Stomach (tissue), 9 donors: ENCODE data around the gene ATXN10. TPM values are rescaled to one million over a fixed set of nuclear protein-coding genes. Genes with fewer than 3 reads are reported as not detected.

ENCODE experiments used
- DNase-seq, 2 donors: peaks; one replicate each; pipeline versions ENCODE4 v3.0.0 to v3.0.0-alpha.2; 2013 to 2019
- H3K27ac ChIP-seq, 5 donors: fragments of 200-600 bp in 4 of 5; sonication (generic) in 4 of 5; one replicate each; pipeline ENCODE4 v1.5.1; 2013 to 2019; ENCODE audit warnings: mild to moderate bottlenecking in 1 of 5, moderate library complexity in 1 of 5
- H3K27me3 ChIP-seq, 3 donors: fragments of 200-600 bp; sonication (generic); one replicate each; pipeline ENCODE4 v1.5.1; 2017 to 2019; ENCODE audit warnings: mixed run types in 1 of 3
- H3K36me3 ChIP-seq, 4 donors: fragments of 200-600 bp; sonication (generic); 1 replicate in 3 of 4; 2 replicates in 1 of 4; pipeline ENCODE4 v1.5.1; 2016 to 2019
- H3K4me1 ChIP-seq, 4 donors: fragments of 200-600 bp; sonication (generic); one replicate each; pipeline ENCODE4 v1.5.1; 2016 to 2019
- H3K4me3 ChIP-seq, 4 donors: fragments of 200-600 bp; sonication (generic) in 3 of 4; one replicate each; pipeline ENCODE4 v1.5.1; 2016 to 2019; ENCODE audit warnings: mild to moderate bottlenecking in 1 of 4
- H3K9me3 ChIP-seq, 4 donors: fragments of 200-600 bp; sonication (generic); one replicate each; pipeline ENCODE4 v1.5.1; 2016 to 2019
- EP300 ChIP-seq: sonication (generic); formaldehyde crosslinking; IDR thresholded peaks from one replicate; pipeline ENCODE4 v1.6.1; 2017; ENCODE audit warnings: antibody characterized with exemption
- POLR2A ChIP-seq, 4 donors: fragments of 450-650 bp; IDR thresholded peaks; one replicate each; pipeline ENCODE4 v1.6.1; 2016; ENCODE audit warnings: antibody characterized with exemption in 4 of 4, control low read depth in 2 of 4, mild to moderate bottlenecking in 1 of 4, moderate library complexity in 1 of 4
- POLR2AphosphoS5 ChIP-seq, 3 donors: sonication (generic); formaldehyde crosslinking; IDR thresholded peaks; one replicate each; pipeline ENCODE4 v1.6.1; 2016; ENCODE audit warnings: antibody characterized with exemption in 3 of 3
- WGBS, 5 donors: extraction: QIAGEN DNeasy Blood & Tissue Kit in 3 of 5; methylation state at CpG; one replicate each; pipeline versions ENCODE4 v1.1.5 to v1.1.7; 2013 to 2018; 5-methylcytosine and 5-hydroxymethylcytosine counted together
- intact Hi-C: fragments of 100-400 bp; cut with DNase I; formaldehyde crosslinking; loops from one replicate; pipeline ENCODE4 v1.15.1; 2023; ENCODE audit warnings: low total_unique reads
- polyA plus RNA-seq, 3 donors: library from polyadenylated mRNA; stranded (reverse); fragments of 200-250 nt; gene quantifications; one replicate each; pipeline ENCODE4 v1.2.3, GENCODE V29; 2013
- total RNA-seq, 5 donors: library from RNA; depleted of rRNA; stranded (reverse); fragments of >200 nt; gene quantifications; one replicate each; pipeline versions ENCODE4 v1.1.0 to v1.2.3, GENCODE V29; 2014 to 2016
- TF ChIP-seq, protein P1 (sequence below), 7 experiments: fragments of 450-650 bp in 4 of 7; fragments of 200-600 bp in 3 of 7; sonication (generic) in 3 of 7; IDR thresholded peaks; one replicate each; pipeline ENCODE4 v1.5.1; 2016 to 2019; ENCODE audit warnings: antibody characterized with exemption in 7 of 7, control low read depth in 2 of 7, mild to moderate bottlenecking in 1 of 7
- donor health status: healthy with polysubstance abuse.
- donor health status: Bipolar disorder and iron deficiency.
- donor health status: healthy.

ATXN10 gene
- total and polyA plus RNA-seq, 8 donors: 36.5 to 171 (median 89.4) TPM

GRCh38 chr22:45774001-45774670 is 102.5 kb downstream of the ATXN10 start:
- no peaks in the 10 kb centered on the region for H3K27me3 ChIP-seq
- DNase-seq: no peak
- H3K36me3 ChIP-seq: peaks cover 0 to 13% (median 4%) of the 10 kb centered on the region in 4 donors
- peaks cover 0 to 4% (median 0%) of the 10 kb centered on the region in 4 donors for H3K9me3 ChIP-seq
- WGBS, 5 donors: 95 to 99% (median 98%) methylated on average over 6 of the region's 6 CpGs
- TF ChIP-seq, protein P1, sequence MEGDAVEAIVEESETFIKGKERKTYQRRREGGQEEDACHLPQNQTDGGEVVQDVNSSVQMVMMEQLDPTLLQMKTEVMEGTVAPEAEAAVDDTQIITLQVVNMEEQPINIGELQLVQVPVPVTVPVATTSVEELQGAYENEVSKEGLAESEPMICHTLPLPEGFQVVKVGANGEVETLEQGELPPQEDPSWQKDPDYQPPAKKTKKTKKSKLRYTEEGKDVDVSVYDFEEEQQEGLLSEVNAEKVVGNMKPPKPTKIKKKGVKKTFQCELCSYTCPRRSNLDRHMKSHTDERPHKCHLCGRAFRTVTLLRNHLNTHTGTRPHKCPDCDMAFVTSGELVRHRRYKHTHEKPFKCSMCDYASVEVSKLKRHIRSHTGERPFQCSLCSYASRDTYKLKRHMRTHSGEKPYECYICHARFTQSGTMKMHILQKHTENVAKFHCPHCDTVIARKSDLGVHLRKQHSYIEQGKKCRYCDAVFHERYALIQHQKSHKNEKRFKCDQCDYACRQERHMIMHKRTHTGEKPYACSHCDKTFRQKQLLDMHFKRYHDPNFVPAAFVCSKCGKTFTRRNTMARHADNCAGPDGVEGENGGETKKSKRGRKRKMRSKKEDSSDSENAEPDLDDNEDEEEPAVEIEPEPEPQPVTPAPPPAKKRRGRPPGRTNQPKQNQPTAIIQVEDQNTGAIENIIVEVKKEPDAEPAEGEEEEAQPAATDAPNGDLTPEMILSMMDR (IDR thresholded peaks at IDR 0.05): no peak
- TF ChIP-seq EP300 (no peak), POLR2A (IDR thresholded peaks at IDR 0.05) (no peak), POLR2AphosphoS5 (IDR thresholded peaks at IDR 0.05) (no peak)
- H3K4me3 ChIP-seq: no peak overlapping the region
- intact Hi-C loops: no loop called here
- H3K27ac ChIP-seq: no peak overlapping the region
- peaks cover 0 to 5% (median 0%) of the 10 kb centered on the region in 4 donors for H3K4me1 ChIP-seq

- peaks cover 0 to 4% (median 0%) of the 10 kb centered on the region in 4 donors for H3K9me3 ChIP-seq
- H3K27me3 ChIP-seq: no peaks in the 10 kb centered on the region
- peaks cover 0 to 5% (median 0%) of the 10 kb centered on the region in 4 donors for H3K4me1 ChIP-seq
- intact Hi-C loops: no loop called here
- H3K4me3 ChIP-seq: no peak overlapping the region
- whole genome bisulfite sequencing, 5 donors: 70 to 79% (median 74%) methylated on average over 1 of the region's 1 CpG
- DNase-seq: no peak
- peaks cover 0 to 17% (median 4%) of the 10 kb centered on the region in 4 donors for H3K36me3 ChIP-seq
- no peak overlapping the region for H3K27ac ChIP-seq
- TF ChIP-seq EP300 (no peak), POLR2AphosphoS5 (IDR thresholded peaks at IDR 0.05) (no peak), POLR2A (IDR thresholded peaks at IDR 0.05) (no peak)
- TF ChIP-seq, protein P1 (IDR thresholded peaks at IDR 0.05): no peak
Measured at GRCh38 chr22:45775062-45775461, 103.4 kb downstream of the ATXN10 start.

DNA sequence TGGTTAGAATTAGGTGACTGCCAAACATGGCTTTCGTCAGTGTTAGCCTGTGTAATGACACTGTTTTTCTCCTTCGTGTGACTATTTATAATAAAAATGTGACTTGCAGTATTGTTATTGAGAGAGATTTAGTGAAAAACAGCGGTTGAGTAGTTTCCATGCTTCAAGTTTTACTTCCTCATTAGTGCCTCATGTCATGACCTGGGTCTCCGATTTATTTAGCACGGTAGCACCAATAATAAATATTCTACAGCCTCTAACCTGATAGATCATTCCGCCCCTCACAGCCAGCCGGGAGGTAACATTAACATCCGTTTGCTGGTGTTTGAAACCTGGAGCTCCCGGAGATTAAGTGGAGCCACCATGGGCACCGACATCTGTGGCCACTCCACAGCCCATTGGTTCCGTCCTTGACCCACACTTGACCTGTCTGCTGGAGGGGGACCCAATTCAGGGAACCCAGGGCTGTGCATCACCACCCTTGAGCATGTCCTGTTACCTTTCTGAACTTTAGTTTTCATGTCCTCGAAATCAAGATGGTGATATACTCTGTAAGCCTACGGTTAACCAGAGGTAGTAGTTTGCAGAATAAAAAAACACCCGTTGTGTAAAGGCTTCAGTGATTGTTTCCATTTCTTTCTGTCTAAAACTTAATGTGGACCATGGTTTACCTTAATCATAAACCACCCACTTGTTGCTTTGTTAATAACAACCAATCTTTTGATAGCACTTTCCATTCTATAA is 104.1 kb downstream of the ATXN10 start:
- TF ChIP-seq EP300: no peak
- no peak for TF ChIP-seq POLR2AphosphoS5 (IDR thresholded peaks at IDR 0.05)
- no peak for DNase-seq
- H3K36me3 ChIP-seq: peaks cover 0 to 12% (median 1%) of the 10 kb centered on the region in 4 donors
- no peak overlapping the region for H3K4me3 ChIP-seq
- H3K27me3 ChIP-seq: no peaks in the 10 kb centered on the region
- 89 to 93% (median 91%) methylated on average over 14 of the region's 14 CpGs for WGBS, 5 donors
- no peak overlapping the region for H3K27ac ChIP-seq
- peaks cover 0 to 1% (median 0%) of the 10 kb centered on the region in 4 donors for H3K9me3 ChIP-seq
- peaks cover 0 to 5% (median 0%) of the 10 kb centered on the region in 4 donors for H3K4me1 ChIP-seq
- intact Hi-C loops: no loop called here

GRCh38 chr22:45776313-45776585 is 104.6 kb downstream of the ATXN10 start:
- Histone ChIP-seq H3K27me3 (no peaks in the 10 kb centered on the region), H3K4me1 (peaks cover 0 to 5% (median 0%) of the 10 kb centered on the region in 4 donors), H3K4me3 (no peak overlapping the region), H3K9me3 (no peaks in the 10 kb centered on the region), H3K36me3 (peaks cover 0 to 7% (median 0%) of the 10 kb centered on the region in 4 donors), H3K27ac (no peak overlapping the region)
- intact Hi-C loops: no loop called here
- WGBS, 5 donors: 92 to 98% (median 95%) methylated on average over 2 of the region's 2 CpGs
- TF ChIP-seq, protein P1 (IDR thresholded peaks at IDR 0.05): no peak
- no peak for TF ChIP-seq POLR2AphosphoS5 (IDR thresholded peaks at IDR 0.05)
- no peak for TF ChIP-seq EP300
- no peak for TF ChIP-seq POLR2A (IDR thresholded peaks at IDR 0.05)
- no peak for DNase-seq
